Cardiac septum (tissue), 1 donor: ENCODE results near the gene NOX5. TPM values are rescaled to one million over a fixed set of nuclear protein-coding genes. Genes with fewer than 3 reads are reported as not detected.
"Not testable (repeated sequence)": the region's sequence is repeated elsewhere in the genome, so short reads cannot be mapped to it uniquely, and the experiment has no call there.

Experiments
- DNase-seq: peaks from one replicate; pipeline ENCODE4 v3.0.0-alpha.2; 2020; ENCODE audit warnings: low spot score
- intact Hi-C: fragments of 100-400 bp; cut with DNase I; formaldehyde crosslinking; loops from one replicate; pipeline ENCODE4 v1.14.0; 2022
- total RNA-seq: library from RNA; stranded (reverse); fragmentation: NEBNext Ultra II Directional; extraction: Animal tissue kit (Norgen Biotek cat#: 25700); gene quantifications from one replicate; pipeline ENCODE4 v1.2.1, GENCODE V29; 2021
- donor health status: DM: no; HTN: no; CAD: no.

The NOX5 gene
- total RNA-seq, 1 donor from 2014 or later, result not detected

DNA sequence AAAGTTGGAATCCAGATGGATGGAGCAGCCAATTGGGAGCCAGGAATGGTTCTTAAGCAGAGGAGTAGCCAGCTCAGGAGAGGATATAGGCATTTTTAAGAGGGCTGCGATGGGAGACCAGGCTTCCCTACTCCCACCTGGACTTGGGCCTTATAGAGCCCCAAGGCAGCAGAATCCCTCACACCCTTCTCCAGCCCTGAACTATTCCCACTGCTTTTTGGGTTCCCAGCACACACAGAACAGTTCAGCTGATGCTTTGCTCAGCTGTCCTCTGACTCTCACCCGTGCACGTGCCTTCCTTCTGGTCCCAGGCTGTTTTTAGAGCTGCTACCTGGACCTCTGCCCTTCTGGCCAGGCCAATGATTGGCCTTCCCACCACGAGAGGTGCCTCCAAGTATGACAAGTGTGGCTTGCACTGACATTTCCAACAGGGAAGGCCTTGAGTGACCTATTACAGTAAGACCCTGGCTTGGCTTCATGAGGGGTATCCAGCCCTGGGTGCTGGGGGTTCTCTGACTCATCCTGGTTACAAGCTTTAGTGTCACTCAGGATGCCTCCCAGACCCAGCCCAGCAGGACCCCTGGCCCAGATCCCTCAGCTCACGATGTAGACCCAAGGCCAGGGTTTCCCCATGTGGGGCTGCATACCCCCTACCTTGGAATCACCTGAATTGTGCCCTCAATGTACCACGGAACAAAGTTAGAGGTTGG is 25.2 kb downstream of the NOX5 start:
- intact Hi-C loops, result no loop called here
- peak; percentile 64 for DNase-seq

DNA sequence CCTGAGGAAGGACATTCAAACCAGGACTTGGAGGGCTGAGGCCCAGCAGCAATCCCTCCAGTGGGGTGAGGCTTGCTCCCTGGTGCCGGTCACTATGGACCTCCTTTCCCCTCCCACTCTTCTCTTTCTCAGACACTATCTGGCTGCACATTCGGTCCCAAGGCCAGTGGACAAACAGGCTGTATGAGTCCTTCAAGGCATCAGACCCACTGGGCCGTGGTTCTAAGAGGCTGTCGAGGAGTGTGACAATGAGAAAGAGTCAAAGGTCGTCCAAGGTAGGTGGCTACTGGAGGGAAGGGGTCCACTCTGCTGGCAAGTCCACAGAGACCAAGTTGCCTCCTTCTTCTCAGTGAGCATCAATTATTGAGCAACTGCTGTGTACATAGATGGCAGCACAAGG is 28.0 kb downstream of the NOX5 start:
- intact Hi-C loops, result no loop called here
- peak; percentile 33 for DNase-seq

DNA sequence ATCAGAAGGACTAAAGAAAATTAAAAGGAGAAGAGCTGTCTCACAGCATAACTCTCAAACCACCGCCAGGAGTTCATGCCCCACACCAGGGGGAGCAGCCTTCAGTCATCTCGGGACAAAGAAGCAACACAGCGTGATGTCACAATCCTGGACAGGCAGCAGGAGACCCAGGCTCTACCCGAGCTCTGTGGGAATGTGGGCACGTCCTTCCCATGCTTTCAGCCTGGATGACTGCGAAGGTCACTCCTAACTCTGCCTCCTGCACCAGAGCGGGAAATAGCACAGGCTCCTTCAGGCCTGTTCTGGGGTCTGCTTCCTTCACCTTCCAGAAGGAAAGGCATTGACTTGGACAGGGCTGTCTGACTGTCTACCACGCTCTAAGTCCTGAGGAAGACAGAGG is 31.3 kb downstream of the NOX5 start:
- intact Hi-C loops, result no loop called here
- no peak for DNase-seq

DNA sequence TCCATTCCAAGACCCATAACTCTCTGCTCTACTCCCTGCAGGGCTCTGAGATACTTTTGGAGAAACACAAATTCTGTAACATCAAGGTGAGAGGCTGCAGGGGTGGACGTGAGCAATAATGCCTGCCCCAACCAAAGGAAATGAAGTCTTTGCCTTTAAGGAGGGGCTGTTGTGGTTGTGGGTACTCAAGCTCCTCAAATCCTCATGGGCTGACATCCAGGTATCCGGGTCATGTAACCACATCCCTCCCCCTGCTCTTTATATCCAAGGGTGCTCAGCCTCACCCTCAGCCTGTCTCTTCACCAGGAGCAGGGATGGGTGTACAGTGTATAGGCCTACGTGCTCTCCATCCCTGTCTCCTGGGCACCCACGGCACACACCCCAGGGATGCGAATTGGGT is 32.3 kb downstream of the NOX5 start:
- no peak for DNase-seq
- intact Hi-C loops, result no loop called here

DNA sequence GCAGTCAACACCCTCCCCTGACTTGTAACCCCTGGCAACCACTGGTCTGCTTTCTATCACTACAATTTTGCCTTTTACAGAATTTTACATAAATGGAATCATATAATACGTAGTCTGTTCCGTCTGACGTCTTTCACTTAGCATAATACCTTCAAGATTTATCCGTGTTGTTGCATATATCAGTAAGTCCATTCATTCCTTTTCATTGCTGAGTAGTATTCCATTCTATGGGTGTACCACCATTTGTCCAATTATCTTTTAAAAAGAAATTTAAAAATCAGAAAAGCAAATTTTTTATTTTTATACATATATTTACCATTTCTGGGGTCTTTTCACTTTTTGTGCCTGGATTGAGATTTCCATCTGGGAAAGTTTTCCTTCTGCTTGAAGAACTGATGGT is 35.5 kb downstream of the NOX5 start:
- no peak for DNase-seq
- intact Hi-C loops, result no loop called here

DNA sequence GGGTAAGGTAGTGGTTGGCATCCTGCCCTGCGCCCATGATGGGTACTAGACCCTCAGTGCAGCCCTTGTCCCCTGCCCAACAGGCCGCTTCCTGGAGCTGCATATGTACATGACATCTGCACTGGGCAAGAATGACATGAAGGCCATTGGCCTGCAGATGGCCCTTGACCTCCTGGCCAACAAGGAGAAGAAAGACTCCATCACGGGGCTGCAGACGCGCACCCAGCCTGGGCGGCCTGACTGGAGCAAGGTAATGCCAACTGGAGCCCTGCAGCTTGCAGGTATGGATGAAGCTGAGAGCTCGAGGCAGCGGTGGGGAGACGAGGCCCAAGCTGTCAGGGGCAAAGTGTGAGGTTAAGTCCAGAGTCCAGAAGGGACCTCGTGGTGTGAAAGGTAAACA is 40.8 kb downstream of the NOX5 start:
- peak; percentile 15 for DNase-seq
- intact Hi-C loops, result no loop called here

DNA sequence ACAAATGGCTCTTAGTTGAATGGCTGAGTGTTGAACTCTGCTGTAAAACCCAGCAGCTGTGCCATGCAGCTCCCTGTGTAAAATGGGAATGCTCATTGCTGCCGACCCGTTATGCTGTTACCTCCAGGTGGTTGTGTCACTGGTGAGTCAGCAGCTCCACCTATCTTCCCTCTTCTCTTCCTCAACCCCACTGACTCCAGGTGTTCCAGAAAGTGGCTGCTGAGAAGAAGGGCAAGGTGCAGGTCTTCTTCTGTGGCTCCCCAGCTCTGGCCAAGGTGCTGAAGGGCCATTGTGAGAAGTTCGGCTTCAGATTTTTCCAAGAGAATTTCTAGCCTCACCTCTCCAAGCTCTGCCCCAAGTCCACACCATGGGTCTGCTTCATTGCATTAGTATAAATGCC is 41.9 kb downstream of the NOX5 start:
- DNase-seq, result no peak
- intact Hi-C loops, result no loop called here

DNA sequence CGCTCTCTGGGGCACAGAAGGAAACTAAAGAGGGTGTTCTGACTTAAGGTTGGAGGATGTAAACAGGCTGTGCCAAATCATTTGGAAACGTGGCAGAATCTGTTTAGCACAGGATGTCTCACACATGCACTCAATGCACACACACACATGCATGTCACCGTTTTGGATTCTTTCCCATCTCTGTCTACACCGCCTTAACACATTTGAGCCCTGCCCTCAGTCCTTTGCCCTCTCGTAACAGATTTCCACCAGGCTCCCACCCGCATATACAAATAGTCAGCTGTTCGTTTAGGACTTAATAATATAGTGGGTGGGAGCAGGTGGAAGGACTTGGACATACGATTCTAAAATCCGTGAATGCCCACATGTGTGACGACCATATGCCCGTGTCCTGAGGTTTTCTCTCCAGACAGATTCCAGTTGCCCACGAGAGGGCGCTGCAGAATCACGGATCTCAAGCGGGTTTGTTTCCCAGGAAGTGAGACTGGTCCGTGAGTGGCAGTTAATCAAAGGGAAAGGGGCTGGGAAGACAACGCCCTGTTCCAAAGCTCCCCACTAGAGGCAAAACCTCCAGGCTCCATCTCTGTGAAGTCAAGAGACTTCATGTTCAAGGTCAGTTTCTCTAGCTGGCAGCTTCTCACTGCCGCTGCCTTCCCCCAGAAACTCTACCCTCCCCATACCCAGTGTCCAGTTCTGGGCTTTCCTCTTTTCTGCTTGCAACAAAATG is 44.5 kb downstream of the NOX5 start:
- peak; percentile 91 for DNase-seq
- intact Hi-C loops, result loop anchor here (1.0 to 2.0 kb wide), 3 partner anchors 166 to 336 kb away; no protein-coding TSS in a partner anchor

DNA sequence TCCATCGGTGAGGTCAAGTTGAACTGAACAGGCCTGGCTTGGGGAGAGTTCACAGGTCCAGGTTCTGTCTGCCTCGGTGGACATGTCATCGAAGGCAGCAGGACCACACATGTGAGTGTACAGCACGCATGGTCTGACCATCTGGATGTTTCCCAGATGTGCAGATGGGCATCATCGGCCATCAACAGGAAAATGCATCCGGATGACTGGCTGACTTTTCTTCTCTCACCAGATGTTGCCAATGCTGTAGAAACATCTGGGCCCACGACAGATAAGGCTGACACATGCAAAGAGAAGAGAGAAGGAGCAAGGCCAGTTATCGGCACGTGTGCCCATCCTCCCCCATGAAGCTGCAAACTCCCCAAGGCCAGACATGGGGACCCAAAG is 45.1 kb downstream of the NOX5 start:
- no peak for DNase-seq
- intact Hi-C loops, result loop anchor here (1.0 to 2.0 kb wide), 3 partner anchors 165 to 336 kb away; no protein-coding TSS in a partner anchor

DNA sequence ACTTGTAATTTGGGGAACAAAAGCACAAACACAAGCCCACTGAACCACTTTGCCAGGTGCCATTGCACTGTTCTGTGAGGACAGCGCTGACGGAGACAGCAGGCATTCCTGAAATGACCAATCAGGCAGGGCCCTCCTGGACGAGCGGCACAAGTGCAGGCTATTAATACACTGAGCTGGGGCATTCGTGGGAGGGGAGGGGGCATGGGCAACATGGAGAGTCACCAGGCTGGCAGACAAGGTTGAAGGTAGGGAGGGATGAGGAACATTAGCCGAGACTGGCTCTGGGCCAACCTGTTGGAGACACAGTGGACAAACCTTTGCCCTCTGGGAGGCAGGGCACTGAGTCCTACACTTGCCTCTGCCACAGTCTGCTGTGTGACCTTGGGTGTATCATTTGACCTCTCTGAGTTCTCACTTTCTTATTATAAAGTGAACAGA is 45.6 kb downstream of the NOX5 start:
- peak; percentile 79 for DNase-seq
- intact Hi-C loops, result loop anchor here (5.0 kb wide), 1 partner anchor 102 kb away; the partner anchor contains the start of gene GLCE

DNA sequence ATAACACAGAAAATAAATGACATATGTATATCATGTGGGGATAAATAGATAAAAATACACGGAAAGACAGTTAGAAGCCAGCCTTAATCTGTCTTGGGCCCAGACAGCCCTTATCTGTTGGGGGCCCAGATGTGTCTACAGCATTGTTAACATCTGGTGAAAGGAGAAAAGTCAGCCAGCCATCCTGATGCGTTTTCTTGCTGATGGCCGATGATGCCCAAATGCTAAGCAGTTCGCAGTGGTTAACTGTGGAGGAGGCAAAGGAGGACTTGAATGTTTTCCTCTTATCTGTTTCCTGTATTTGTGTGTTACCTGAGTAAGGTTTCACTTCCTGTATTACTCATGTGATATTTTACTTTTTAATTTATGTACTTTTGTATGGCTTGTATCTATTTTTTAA is 46.2 kb downstream of the NOX5 start:
- intact Hi-C loops, result loop anchor here (5.0 kb wide), 1 partner anchor 102 kb away; the partner anchor contains the start of gene GLCE
- no peak for DNase-seq

DNA sequence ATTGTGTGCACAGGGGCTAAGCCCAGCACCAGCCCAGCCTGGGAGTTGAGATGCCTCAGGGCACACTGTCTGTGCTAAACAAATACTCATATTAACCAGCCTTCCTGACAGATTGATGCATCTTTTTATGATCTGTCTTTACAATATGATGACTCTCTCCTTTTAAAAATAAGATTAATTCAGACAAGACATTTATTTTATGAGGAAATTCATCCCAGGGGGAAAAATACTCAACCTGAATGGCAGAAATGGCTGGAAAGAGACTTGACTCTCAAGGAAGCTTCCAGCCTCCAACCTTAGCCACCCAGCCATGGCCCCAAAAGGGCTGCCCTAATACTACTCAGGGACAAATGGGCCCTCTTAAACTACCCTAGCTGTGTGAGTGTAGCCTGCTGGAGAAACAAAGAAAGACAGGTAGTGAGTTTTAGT is 46.9 kb downstream of the NOX5 start:
- DNase-seq, result no peak
- intact Hi-C loops, result loop anchor here (5.0 kb wide), 1 partner anchor 101 kb away; the partner anchor contains the start of gene GLCE

DNA sequence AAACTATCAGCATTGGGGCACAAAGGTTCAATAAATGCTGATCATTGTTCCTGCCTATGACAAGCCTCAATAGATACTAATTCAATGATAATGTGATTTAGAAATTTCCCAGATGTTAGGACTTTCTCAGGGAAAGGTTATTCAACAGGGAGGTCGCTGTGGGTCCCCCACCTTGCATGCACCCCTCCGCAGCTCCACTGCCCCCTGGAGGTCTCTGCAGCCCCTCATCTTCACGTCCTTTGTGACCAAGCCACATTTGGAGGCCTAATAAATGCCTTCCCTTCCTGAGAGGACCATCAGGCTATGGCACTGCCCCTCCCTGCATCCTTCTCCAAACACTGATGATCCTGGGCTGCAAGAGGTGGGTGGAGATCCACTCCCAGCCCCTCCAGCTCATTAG is 50.2 kb downstream of the NOX5 start:
- no peak for DNase-seq
- intact Hi-C loops, result loop anchor here (5.0 kb wide), 1 partner anchor 98 kb away; the partner anchor contains the start of gene GLCE

DNA sequence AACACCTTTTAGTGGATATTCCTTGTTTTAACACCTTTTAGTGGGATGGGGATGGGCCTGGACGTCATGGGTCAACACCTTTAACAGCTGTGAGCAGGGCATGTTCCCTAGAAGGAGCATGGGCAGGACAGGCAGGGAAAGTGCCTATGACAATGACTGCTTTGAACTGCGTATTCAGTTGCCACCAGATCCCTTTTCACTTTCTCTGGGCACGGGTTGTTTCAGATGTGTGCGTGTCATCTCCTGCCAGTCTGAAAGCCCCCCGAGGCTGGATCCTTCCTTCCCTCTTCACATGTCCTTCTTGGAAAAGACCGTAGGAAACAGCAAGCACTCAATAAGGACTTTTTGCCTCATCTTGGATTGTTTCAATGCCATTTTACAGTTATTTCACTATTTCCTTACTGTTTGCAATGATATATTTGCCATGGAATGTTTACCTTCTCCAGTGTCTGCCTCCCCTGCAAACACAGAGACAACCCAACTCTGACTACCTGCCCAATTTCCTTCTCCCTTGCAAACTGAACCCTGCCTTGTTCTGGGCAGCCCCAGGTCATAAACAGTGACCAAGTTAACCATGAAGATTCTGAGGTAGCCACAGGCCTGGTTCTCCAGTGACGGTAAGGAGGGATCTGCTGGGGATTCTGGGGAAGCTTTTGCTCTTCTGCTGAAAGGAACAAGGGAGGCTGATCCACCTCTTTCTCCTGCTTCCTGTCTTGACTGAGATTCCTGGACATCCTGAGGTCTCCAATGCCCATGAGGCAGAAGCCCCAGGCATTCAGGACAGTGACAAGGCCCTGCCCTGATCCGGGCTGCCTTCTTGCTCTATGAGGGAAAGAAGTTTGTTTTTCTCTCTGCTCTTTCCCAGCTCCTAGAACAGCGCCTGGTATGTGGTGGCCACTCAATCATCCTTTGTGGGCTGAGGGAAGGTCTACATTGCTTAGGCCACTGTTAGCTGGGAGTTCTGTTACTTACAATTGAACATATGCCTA is 51.8 kb downstream of the NOX5 start:
- DNase-seq, result no peak
- intact Hi-C loops, result no loop called here

DNA sequence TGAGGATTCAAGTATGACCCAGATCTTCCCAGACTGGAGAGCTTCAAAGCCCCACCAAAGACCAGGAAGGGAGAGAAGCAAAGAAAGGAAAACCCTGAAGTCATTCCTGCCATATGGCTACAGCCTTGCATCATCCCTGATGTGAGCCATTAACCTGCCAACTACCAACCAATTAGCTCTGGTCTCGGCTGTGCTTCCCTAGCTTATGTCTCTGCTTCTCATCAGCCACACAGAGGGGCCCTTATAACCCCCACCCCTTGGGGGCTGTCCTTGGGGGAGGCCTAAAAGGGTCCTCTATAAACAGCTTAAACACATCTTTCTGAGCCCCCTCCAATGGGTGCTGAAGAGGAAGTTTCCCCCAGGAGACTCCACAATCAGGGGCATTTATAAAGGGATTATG is 52.8 kb downstream of the NOX5 start:
- intact Hi-C loops, result no loop called here
- DNase-seq, result no peak

DNA sequence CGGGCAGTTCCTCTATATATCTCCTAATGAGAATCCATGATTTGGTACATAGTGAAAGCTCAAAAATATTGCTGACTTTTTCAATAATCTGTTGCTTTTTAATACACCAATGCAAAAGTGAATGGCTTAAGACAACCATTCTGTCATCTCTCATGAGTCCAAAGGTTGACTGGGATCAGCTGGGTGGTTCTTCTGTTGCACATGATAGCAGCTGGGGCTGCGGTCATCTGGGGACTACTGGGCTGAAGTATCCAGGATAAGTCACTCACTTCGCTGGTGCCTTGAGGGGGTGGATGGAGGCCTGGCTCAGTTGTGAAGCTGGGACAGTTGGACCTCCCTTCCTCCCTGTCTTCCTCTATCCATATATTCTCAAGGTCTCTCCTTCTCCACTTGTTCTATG is 53.7 kb downstream of the NOX5 start:
- no peak for DNase-seq
- intact Hi-C loops, result no loop called here

DNA sequence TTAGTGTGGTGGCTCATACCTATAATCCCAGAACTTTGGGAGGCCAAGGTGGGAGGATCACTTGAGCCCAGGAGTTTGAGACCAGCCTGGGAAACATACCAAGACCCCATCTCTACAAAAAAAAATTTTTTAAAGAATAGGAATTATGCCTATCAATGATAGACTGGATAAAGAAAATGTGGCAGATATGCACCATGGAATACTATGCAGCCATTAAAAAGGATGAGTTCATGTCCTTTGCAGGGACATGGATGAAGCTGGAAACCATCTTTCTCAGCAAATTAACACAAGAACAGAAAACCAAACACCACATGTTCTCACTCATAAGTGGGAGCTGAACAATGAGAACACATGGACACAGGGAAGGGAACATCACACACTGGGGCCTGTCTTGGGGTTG is 54.8 kb downstream of the NOX5 start:
- DNase-seq, intact Hi-C loops: not testable (repeated sequence)

DNA sequence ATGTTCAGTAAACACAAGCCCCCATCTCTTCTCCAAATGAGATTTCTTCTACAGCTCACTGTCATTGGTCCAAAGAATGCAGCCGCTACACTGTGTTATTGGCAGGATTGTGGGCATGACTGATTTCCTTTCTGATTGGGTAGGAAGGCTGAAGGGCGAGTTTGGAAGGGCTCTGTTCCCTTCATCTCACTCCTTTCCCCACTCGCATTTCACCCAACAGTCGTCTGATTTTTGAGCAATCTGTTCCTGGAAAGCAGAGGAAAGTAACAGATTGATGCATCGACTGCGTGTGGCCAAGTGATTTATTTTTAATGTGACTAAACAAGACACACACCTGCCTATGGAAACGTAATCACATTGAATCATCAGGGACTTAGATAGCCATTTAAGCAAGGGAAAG is 55.5 kb downstream of the NOX5 start:
- no peak for DNase-seq
- intact Hi-C loops, result no loop called here

DNA sequence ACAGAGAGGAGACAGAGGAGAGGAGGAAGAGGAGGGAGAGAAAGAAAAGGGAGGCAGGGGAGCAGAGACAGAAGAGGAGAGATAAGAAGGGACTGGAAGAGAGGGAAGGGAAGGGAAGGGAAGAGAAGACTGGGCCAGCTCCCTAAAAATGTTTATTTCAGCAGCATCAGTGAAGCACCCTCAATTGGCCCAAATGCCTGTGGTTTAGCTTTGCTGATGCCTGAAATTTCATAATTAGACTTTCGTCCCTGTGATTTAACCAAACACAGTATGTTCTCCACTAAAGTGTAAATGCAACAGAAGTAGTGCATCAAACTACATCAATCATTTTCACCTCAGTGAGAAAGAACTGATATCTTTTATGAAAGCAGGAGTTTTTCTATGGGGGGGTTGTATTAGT is 55.9 kb downstream of the NOX5 start:
- intact Hi-C loops, result no loop called here
- no peak for DNase-seq

DNA sequence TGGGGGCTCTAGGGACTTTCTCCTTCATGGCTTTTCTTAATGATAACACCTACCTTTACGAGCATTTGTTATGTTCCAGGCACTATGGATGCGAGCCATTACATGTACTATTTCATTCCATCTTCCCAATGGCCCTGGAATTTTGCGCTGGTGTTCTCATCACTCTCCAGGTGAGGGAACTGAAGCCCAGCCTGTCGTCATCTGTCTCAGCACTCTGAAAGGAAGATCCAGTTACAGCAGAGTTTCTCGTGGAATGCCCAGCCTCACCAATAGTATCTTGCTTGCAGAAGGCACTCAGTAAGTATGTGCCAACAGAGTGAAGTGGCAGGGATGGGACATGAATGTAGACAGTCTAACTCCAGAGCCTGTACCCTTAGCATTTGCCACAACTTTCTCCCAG is 56.8 kb downstream of the NOX5 start:
- DNase-seq, result no peak
- intact Hi-C loops, result no loop called here
